Stomach (tissue), 9 donors: ENCODE results near the gene LCN10. TPM values are rescaled to one million over a fixed set of nuclear protein-coding genes. Genes with fewer than 3 reads are reported as not detected.
A peak's percentile ranks its signal among the peaks of the same experiment; 100 is the strongest.

Source experiments
- DNase-seq, 2 donors: peaks; one replicate each; pipeline versions ENCODE4 v3.0.0 to v3.0.0-alpha.2; 2013 to 2019
- H3K27ac ChIP-seq, 5 donors: fragments of 200-600 bp in 4 of 5; sonication (generic) in 4 of 5; one replicate each; pipeline ENCODE4 v1.5.1; 2013 to 2019; ENCODE audit warnings: mild to moderate bottlenecking in 1 of 5, moderate library complexity in 1 of 5
- H3K27me3 ChIP-seq, 3 donors: fragments of 200-600 bp; sonication (generic); one replicate each; pipeline ENCODE4 v1.5.1; 2017 to 2019; ENCODE audit warnings: mixed run types in 1 of 3
- H3K36me3 ChIP-seq, 4 donors: fragments of 200-600 bp; sonication (generic); 1 replicate in 3 of 4; 2 replicates in 1 of 4; pipeline ENCODE4 v1.5.1; 2016 to 2019
- H3K4me1 ChIP-seq, 4 donors: fragments of 200-600 bp; sonication (generic); one replicate each; pipeline ENCODE4 v1.5.1; 2016 to 2019
- H3K4me3 ChIP-seq, 4 donors: fragments of 200-600 bp; sonication (generic) in 3 of 4; one replicate each; pipeline ENCODE4 v1.5.1; 2016 to 2019; ENCODE audit warnings: mild to moderate bottlenecking in 1 of 4
- H3K9me3 ChIP-seq, 4 donors: fragments of 200-600 bp; sonication (generic); one replicate each; pipeline ENCODE4 v1.5.1; 2016 to 2019
- EP300 ChIP-seq: sonication (generic); formaldehyde crosslinking; IDR thresholded peaks from one replicate; pipeline ENCODE4 v1.6.1; 2017; ENCODE audit warnings: antibody characterized with exemption
- POLR2A ChIP-seq, 4 donors: fragments of 450-650 bp; IDR thresholded peaks; one replicate each; pipeline ENCODE4 v1.6.1; 2016; ENCODE audit warnings: antibody characterized with exemption in 4 of 4, control low read depth in 2 of 4, mild to moderate bottlenecking in 1 of 4, moderate library complexity in 1 of 4
- POLR2AphosphoS5 ChIP-seq, 3 donors: sonication (generic); formaldehyde crosslinking; IDR thresholded peaks; one replicate each; pipeline ENCODE4 v1.6.1; 2016; ENCODE audit warnings: antibody characterized with exemption in 3 of 3
- WGBS, 5 donors: extraction: QIAGEN DNeasy Blood & Tissue Kit in 3 of 5; methylation state at CpG; one replicate each; pipeline versions ENCODE4 v1.1.5 to v1.1.7; 2013 to 2018; 5-methylcytosine and 5-hydroxymethylcytosine counted together
- intact Hi-C: fragments of 100-400 bp; cut with DNase I; formaldehyde crosslinking; loops from one replicate; pipeline ENCODE4 v1.15.1; 2023; ENCODE audit warnings: low total_unique reads
- polyA plus RNA-seq, 3 donors: library from polyadenylated mRNA; stranded (reverse); fragments of 200-250 nt; gene quantifications; one replicate each; pipeline ENCODE4 v1.2.3, GENCODE V29; 2013
- total RNA-seq, 5 donors: library from RNA; depleted of rRNA; stranded (reverse); fragments of >200 nt; gene quantifications; one replicate each; pipeline versions ENCODE4 v1.1.0 to v1.2.3, GENCODE V29; 2014 to 2016
- TF ChIP-seq, protein P1 (sequence below), 7 experiments: fragments of 450-650 bp in 4 of 7; fragments of 200-600 bp in 3 of 7; sonication (generic) in 3 of 7; IDR thresholded peaks; one replicate each; pipeline ENCODE4 v1.5.1; 2016 to 2019; ENCODE audit warnings: antibody characterized with exemption in 7 of 7, control low read depth in 2 of 7, mild to moderate bottlenecking in 1 of 7
- donor health status: healthy with polysubstance abuse.
- donor health status: Bipolar disorder and iron deficiency.
- donor health status: healthy.

LCN10 gene
- total and polyA plus RNA-seq, 8 donors = 0.58 to 25.5 (median 8.5) TPM

GRCh38 chr9:136714893-136715274, 27.9 kb downstream of the LCN10 start:
- Histone ChIP-seq H3K9me3 (no peaks in the 10 kb centered on the region), H3K4me1 (peaks cover 17 to 48% (median 33%) of the 10 kb centered on the region in 4 donors), H3K27me3 (peaks cover 6 to 52% (median 35%) of the 10 kb centered on the region in 3 donors), H3K36me3 (no peaks in the 10 kb centered on the region), H3K4me3 (no peak overlapping the region), H3K27ac (peak overlapping the region; percentile 37 to 56 (median 49))
- intact Hi-C loops = no loop called here
- WGBS, 5 donors = 10 to 43% (median 33%) methylated on average over 2 to 8 of the region's 8 CpGs
- TF ChIP-seq POLR2AphosphoS5 (IDR thresholded peaks at IDR 0.05) (no peak), EP300 (no peak), POLR2A (IDR thresholded peaks at IDR 0.05) (no peak)
- TF ChIP-seq, protein P1, sequence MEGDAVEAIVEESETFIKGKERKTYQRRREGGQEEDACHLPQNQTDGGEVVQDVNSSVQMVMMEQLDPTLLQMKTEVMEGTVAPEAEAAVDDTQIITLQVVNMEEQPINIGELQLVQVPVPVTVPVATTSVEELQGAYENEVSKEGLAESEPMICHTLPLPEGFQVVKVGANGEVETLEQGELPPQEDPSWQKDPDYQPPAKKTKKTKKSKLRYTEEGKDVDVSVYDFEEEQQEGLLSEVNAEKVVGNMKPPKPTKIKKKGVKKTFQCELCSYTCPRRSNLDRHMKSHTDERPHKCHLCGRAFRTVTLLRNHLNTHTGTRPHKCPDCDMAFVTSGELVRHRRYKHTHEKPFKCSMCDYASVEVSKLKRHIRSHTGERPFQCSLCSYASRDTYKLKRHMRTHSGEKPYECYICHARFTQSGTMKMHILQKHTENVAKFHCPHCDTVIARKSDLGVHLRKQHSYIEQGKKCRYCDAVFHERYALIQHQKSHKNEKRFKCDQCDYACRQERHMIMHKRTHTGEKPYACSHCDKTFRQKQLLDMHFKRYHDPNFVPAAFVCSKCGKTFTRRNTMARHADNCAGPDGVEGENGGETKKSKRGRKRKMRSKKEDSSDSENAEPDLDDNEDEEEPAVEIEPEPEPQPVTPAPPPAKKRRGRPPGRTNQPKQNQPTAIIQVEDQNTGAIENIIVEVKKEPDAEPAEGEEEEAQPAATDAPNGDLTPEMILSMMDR (IDR thresholded peaks at IDR 0.05) = no peak
- DNase-seq = no peak

- intact Hi-C loops = no loop called here
- H3K4me1 ChIP-seq = peaks cover 11 to 42% (median 27%) of the 10 kb centered on the region in 4 donors
- H3K27ac ChIP-seq = peak overlapping the region in 4 of 5 donors; percentile 37 to 73 (median 52)
- peaks cover 6 to 53% (median 35%) of the 10 kb centered on the region in 3 donors for H3K27me3 ChIP-seq
- H3K9me3 ChIP-seq = no peaks in the 10 kb centered on the region
- 61 to 68% (median 64%) methylated on average over 11 to 17 of the region's 17 CpGs for WGBS, 5 donors
- no peak for DNase-seq
- no peak for TF ChIP-seq POLR2A (IDR thresholded peaks at IDR 0.05)
- no peak for TF ChIP-seq POLR2AphosphoS5 (IDR thresholded peaks at IDR 0.05)
- no peak for TF ChIP-seq EP300
- no peaks in the 10 kb centered on the region for H3K36me3 ChIP-seq
- no peak overlapping the region for H3K4me3 ChIP-seq
Observed at GRCh38 chr9:136714096-136714892, 28.4 kb downstream of the LCN10 start.

- H3K4me3 ChIP-seq = peak overlapping the region in 2 of 4 donors; percentile 50 to 54
- DNase-seq = no peak
- peaks cover 6 to 60% (median 35%) of the 10 kb centered on the region in 3 donors for H3K27me3 ChIP-seq
- H3K9me3 ChIP-seq = no peaks in the 10 kb centered on the region
- intact Hi-C loops = no loop called here
- H3K36me3 ChIP-seq = no peaks in the 10 kb centered on the region
- H3K4me1 ChIP-seq = peaks cover 11 to 36% (median 21%) of the 10 kb centered on the region in 4 donors
- 38 to 49% (median 43%) methylated on average over 5 to 8 of the region's 8 CpGs; no CpG with 5 or more reads in 1 of the 5 donors for WGBS, 5 donors
- TF ChIP-seq POLR2A (IDR thresholded peaks at IDR 0.05) = no peak
- peak overlapping the region in 3 of 5 donors; percentile 39 to 73 (median 50) for H3K27ac ChIP-seq
Observed at GRCh38 chr9:136713550-136713949, 29.2 kb downstream of the LCN10 start.

DNA sequence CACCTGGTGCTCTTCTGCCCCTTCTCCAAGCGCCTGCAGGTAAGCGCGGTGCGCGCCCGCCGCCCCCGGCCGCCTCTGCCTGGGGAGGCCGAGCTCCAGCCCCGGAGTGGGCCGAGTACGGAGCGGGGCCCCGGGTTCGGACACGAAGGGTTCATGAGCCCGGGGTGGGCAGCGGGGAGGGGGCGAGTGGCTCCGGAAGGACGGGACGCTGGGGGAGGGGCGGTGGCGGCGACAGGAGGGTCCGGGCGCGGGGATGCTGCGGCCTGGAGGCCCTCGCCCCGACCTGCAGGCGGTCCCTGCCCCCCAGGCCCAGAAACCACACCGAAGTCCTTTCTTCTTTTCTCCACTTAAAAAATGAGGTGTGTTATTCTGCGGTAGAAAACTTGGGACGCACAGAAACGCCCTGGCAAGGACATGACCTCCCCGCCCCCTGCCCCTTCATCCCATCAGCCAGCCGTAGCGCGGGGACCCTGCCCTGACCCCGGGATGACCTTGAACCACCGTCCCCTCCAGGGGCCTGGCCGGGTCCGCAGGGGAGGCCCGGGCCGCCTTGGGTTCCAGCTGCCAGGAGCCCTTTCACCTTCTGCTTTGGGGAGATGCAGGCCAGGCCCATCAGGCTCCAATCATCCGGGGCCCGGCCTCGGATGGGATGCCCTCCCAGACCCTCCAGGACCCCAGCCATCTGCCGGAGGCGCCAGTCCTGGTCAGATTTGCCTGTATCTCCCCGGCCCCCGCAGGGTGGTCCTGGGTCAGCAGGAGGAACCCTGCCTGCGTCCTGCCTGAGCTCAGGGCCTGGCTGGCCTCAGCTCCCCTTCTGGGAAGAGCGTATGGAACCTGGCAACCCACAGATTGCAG, 29.8 kb downstream of the LCN10 start:
- 8 to 11% (median 10%) methylated on average over 19 to 56 of the region's 56 CpGs for WGBS, 5 donors
- peaks cover 11 to 36% (median 21%) of the 10 kb centered on the region in 4 donors for H3K4me1 ChIP-seq
- intact Hi-C loops = no loop called here
- TF ChIP-seq POLR2A (IDR thresholded peaks at IDR 0.05) = no peak
- no peak for TF ChIP-seq POLR2AphosphoS5 (IDR thresholded peaks at IDR 0.05)
- TF ChIP-seq, protein P1 (IDR thresholded peaks at IDR 0.05) = no peak
- TF ChIP-seq EP300 = no peak
- peak overlapping the region in 4 of 5 donors; percentile 10 to 73 (median 44) for H3K27ac ChIP-seq
- no peaks in the 10 kb centered on the region for H3K9me3 ChIP-seq
- H3K36me3 ChIP-seq = no peaks in the 10 kb centered on the region
- DNase-seq = peak in 1 of 2 donors; percentile 31
- H3K27me3 ChIP-seq = peaks cover 6 to 60% (median 35%) of the 10 kb centered on the region in 3 donors
- H3K4me3 ChIP-seq = peak overlapping the region; percentile 44 to 54 (median 52)
